Right cardiac atrium (tissue), 5 donors: ENCODE results near the gene SV2C. TPM values are rescaled to one million over a fixed set of nuclear protein-coding genes. Genes with fewer than 3 reads are reported as not detected.
"Not testable (repeated sequence)": the region's sequence is repeated elsewhere in the genome, so short reads cannot be mapped to it uniquely, and the experiment has no call there.

Experiments
- ATAC-seq, 2 donors: fragments of 200-7000 bp; cut with Tn5 transposase; one replicate each; pipeline versions ENCODE4 v1.8.0 to v1.9.1; 2020; ENCODE audit warnings: moderate library complexity in 2 of 2, mild to moderate bottlenecking in 1 of 2
- DNase-seq, 3 donors: peaks; one replicate each; pipeline ENCODE4 v3.0.0-alpha.2; 2020
- H3K27ac ChIP-seq: one replicate; pipeline ENCODE4 v1.5.1; 2013; ENCODE audit warnings: mild to moderate bottlenecking, low read length, control low read depth, moderate library complexity
- H3K27me3 ChIP-seq: one replicate; pipeline ENCODE4 v1.6.1; 2013; ENCODE audit not compliant: control insufficient read depth, insufficient read depth
- H3K4me1 ChIP-seq: one replicate; pipeline ENCODE4 v1.6.1; 2013; ENCODE audit warnings: low read length; ENCODE audit not compliant: control insufficient read depth, insufficient read depth
- H3K4me3 ChIP-seq: one replicate; pipeline ENCODE4 v1.5.1; 2013; ENCODE audit warnings: low read length, control low read depth
- H3K9me3 ChIP-seq: one replicate; pipeline ENCODE4 v1.6.1; 2013; ENCODE audit warnings: low read length; ENCODE audit not compliant: control insufficient read depth
- WGBS: extraction: QIAGEN DNeasy Blood & Tissue Kit; methylation state at CpG from one replicate; pipeline ENCODE4 v1.1.7; 2013; 5-methylcytosine and 5-hydroxymethylcytosine counted together
- intact Hi-C, 4 donors: fragments of 100-400 bp; cut with DNase I; formaldehyde crosslinking; loops; one replicate each; pipeline versions ENCODE4 v1.11.0 to v1.14.0; 2022 to 2023
- polyA plus RNA-seq: library from polyadenylated mRNA; stranded (reverse); fragments of 200-250 nt; gene quantifications from one replicate; pipeline ENCODE4 v1.2.3, GENCODE V29; 2013
- total RNA-seq, 4 donors: library from RNA; stranded (reverse); fragmentation: NEBNext Ultra II Directional; extraction: Animal tissue kit (Norgen Biotek cat#: 25700); gene quantifications; one replicate each; pipeline ENCODE4 v1.2.1, GENCODE V29; 2021
- donor health status: healthy with polysubstance abuse.
- donor health status: DM: no; HTN: yes; CAD: no.
- donor health status: DM: no; HTN: no; CAD: no.
- donor health status: DM: no; HTN: yes; CAD: no; lungs with severe emphysema.
- donor health status: DM: yes; HTN: yes; CAD: no.

Gene SV2C
- total and polyA plus RNA-seq, 5 donors: 0.02 to 0.88 (median 0.11) TPM; not detected in 1

- Histone ChIP-seq H3K27me3 (no peaks in the 10 kb centered on the region), H3K4me3 (no peak overlapping the region), H3K4me1 (peaks cover 3% of the 10 kb centered on the region), H3K9me3 (no peaks in the 10 kb centered on the region), H3K27ac (no peak overlapping the region)
- intact Hi-C loops: no loop called here
- DNase-seq: no peak
- WGBS: 63% methylated on average over 4 of the region's 4 CpGs
- no peak for ATAC-seq
Measured at GRCh38 chr5:76331126-76331525, 247.9 kb downstream of the SV2C start.

GRCh38 chr5:76332102-76332501 lies 248.9 kb downstream of the SV2C start:
- intact Hi-C loops: no loop called here
- no peak overlapping the region for H3K4me3 ChIP-seq
- DNase-seq: no peak
- H3K9me3 ChIP-seq: no peaks in the 10 kb centered on the region
- H3K27ac ChIP-seq: no peak overlapping the region
- WGBS: 89% methylated on average over 4 of the region's 4 CpGs
- H3K27me3 ChIP-seq: no peaks in the 10 kb centered on the region
- no peak for ATAC-seq
- H3K4me1 ChIP-seq: no peaks in the 10 kb centered on the region

- intact Hi-C loops: no loop called here
- Histone ChIP-seq H3K27ac (no peak overlapping the region), H3K9me3 (no peaks in the 10 kb centered on the region), H3K4me1 (no peaks in the 10 kb centered on the region), H3K4me3 (no peak overlapping the region), H3K27me3 (no peaks in the 10 kb centered on the region)
- ATAC-seq (no peak), DNase-seq (no peak)
- 90% methylated on average over 2 of the region's 2 CpGs for WGBS
Measured at GRCh38 chr5:76332611-76333205, 249.5 kb downstream of the SV2C start.

- intact Hi-C loops: no loop called here
- Histone ChIP-seq H3K4me3 (no peak overlapping the region), H3K27ac (no peak overlapping the region), H3K4me1 (no peaks in the 10 kb centered on the region), H3K9me3 (no peaks in the 10 kb centered on the region), H3K27me3 (no peaks in the 10 kb centered on the region)
- WGBS: 63% methylated on average over 4 of the region's 4 CpGs
- ATAC-seq: no peak
- DNase-seq: no peak
Measured at GRCh38 chr5:76333571-76333970, 250.4 kb downstream of the SV2C start.

GRCh38 chr5:76334574-76334973 lies 251.4 kb downstream of the SV2C start:
- DNase-seq (no peak), ATAC-seq (no peak)
- Histone ChIP-seq H3K4me1 (no peaks in the 10 kb centered on the region), H3K27me3 (no peaks in the 10 kb centered on the region), H3K27ac (no peak overlapping the region), H3K4me3 (no peak overlapping the region), H3K9me3 (no peaks in the 10 kb centered on the region)
- intact Hi-C loops: no loop called here
- 91% methylated on average over 3 of the region's 3 CpGs for WGBS

- 98% methylated on average over 2 of the region's 5 CpGs for WGBS
- DNase-seq, intact Hi-C loops, ATAC-seq, H3K4me1 ChIP-seq, H3K9me3 ChIP-seq, H3K4me3 ChIP-seq, H3K27ac ChIP-seq, H3K27me3 ChIP-seq: not testable (repeated sequence)
Measured at GRCh38 chr5:76335451-76335850, 252.3 kb downstream of the SV2C start.

- H3K4me1 ChIP-seq, H3K4me3 ChIP-seq, H3K27me3 ChIP-seq, intact Hi-C loops, ATAC-seq, H3K27ac ChIP-seq, H3K9me3 ChIP-seq: not testable (repeated sequence)
- peak in 1 of 3 donors; percentile 53 for DNase-seq
- WGBS: 98% methylated on average over 33 of the region's 33 CpGs
Measured at GRCh38 chr5:76336253-76336809, 253.1 kb downstream of the SV2C start.

- Histone ChIP-seq H3K4me1 (no peaks in the 10 kb centered on the region), H3K27me3 (no peaks in the 10 kb centered on the region), H3K4me3 (no peak overlapping the region), H3K27ac (no peak overlapping the region), H3K9me3 (no peaks in the 10 kb centered on the region)
- DNase-seq: no peak
- 0% methylated on average over 1 of the region's 1 CpG for WGBS
- ATAC-seq: no peak
- intact Hi-C loops: no loop called here
Measured at GRCh38 chr5:76337953-76338451, 254.8 kb downstream of the SV2C start.

- no peaks in the 10 kb centered on the region for H3K4me1 ChIP-seq
- H3K9me3 ChIP-seq: no peaks in the 10 kb centered on the region
- WGBS: 76% methylated on average over 3 of the region's 3 CpGs
- no peak overlapping the region for H3K27ac ChIP-seq
- ATAC-seq (no peak), DNase-seq (no peak)
- intact Hi-C loops: no loop called here
- H3K4me3 ChIP-seq: no peak overlapping the region
- H3K27me3 ChIP-seq: no peaks in the 10 kb centered on the region
Measured at GRCh38 chr5:76339919-76340318, 256.7 kb downstream of the SV2C start.

GRCh38 chr5:76341651-76342334 lies 258.6 kb downstream of the SV2C start:
- ATAC-seq (peak in 1 of 2 donors; percentile 56), DNase-seq (no peak)
- H3K27me3 ChIP-seq: no peaks in the 10 kb centered on the region
- H3K4me3 ChIP-seq: no peak overlapping the region
- intact Hi-C loops: no loop called here
- no peaks in the 10 kb centered on the region for H3K9me3 ChIP-seq
- H3K27ac ChIP-seq: no peak overlapping the region
- no peaks in the 10 kb centered on the region for H3K4me1 ChIP-seq
- WGBS: 52% methylated on average over 7 of the region's 7 CpGs

GRCh38 chr5:76342474-76342873 lies 259.3 kb downstream of the SV2C start:
- ATAC-seq: no peak
- WGBS: 55% methylated on average over 1 of the region's 1 CpG
- Histone ChIP-seq H3K27me3 (no peaks in the 10 kb centered on the region), H3K4me1 (no peaks in the 10 kb centered on the region), H3K9me3 (no peaks in the 10 kb centered on the region), H3K4me3 (no peak overlapping the region), H3K27ac (no peak overlapping the region)
- no peak for DNase-seq
- intact Hi-C loops: no loop called here
